ENCODE measurements around the gene ZNF492. TPM values are rescaled to one million over a fixed set of nuclear protein-coding genes. Genes with fewer than 3 reads are reported as not detected.

Gene ZNF492
- total RNA-seq, 1 donor from 2014 or later, result 0.26 TPM

- TF ChIP-seq, protein P1, sequence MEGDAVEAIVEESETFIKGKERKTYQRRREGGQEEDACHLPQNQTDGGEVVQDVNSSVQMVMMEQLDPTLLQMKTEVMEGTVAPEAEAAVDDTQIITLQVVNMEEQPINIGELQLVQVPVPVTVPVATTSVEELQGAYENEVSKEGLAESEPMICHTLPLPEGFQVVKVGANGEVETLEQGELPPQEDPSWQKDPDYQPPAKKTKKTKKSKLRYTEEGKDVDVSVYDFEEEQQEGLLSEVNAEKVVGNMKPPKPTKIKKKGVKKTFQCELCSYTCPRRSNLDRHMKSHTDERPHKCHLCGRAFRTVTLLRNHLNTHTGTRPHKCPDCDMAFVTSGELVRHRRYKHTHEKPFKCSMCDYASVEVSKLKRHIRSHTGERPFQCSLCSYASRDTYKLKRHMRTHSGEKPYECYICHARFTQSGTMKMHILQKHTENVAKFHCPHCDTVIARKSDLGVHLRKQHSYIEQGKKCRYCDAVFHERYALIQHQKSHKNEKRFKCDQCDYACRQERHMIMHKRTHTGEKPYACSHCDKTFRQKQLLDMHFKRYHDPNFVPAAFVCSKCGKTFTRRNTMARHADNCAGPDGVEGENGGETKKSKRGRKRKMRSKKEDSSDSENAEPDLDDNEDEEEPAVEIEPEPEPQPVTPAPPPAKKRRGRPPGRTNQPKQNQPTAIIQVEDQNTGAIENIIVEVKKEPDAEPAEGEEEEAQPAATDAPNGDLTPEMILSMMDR (IDR thresholded peaks at IDR 0.05; ENCODE audit: insufficient read depth, low read length, severe bottlenecking), result no peak
- no peak overlapping the region for H3K4me3 ChIP-seq (ENCODE audit: low read depth, low read length)
- FAIRE-seq, result no peak
Measured at GRCh38 chr19:22708983-22709382, 74.9 kb downstream of the ZNF492 start.

More at GRCh38 chr19:22708983-22709382, 74.9 kb downstream of the ZNF492 start:
- no peak for DNase-seq (ENCODE audit: low read depth)
- H3K27me3 ChIP-seq (ENCODE audit: control insufficient read depth, insufficient read depth, low read length), result no peaks in the 10 kb centered on the region
- no peaks in the 10 kb centered on the region for H3K36me3 ChIP-seq (ENCODE audit: control insufficient read depth, insufficient read depth, low read length)

Other genes starting within 250 kb of the ZNF492 start
- under 0.01 TPM in 1 of 2 replicates, not detected in the other for gene ZNF98, start 212.0 kb upstream of the ZNF492 start, total RNA-seq
- gene ZNF99, start 149.8 kb downstream of the ZNF492 start, total RNA-seq, result not detected in 2 replicates
- not detected in 2 replicates for gene ZNF723, start 198.0 kb downstream of the ZNF492 start, total RNA-seq